Ishikawa (cell line): ENCODE data around the gene TBCE.

Experiments
- CEBPB ChIP-seq: IDR thresholded peaks from 2 replicates; pipeline ENCODE4 v1.6.1; 2012
- CREB1 ChIP-seq: IDR thresholded peaks from 2 replicates; pipeline ENCODE4 v1.6.1; 2012; ENCODE audit warnings: low read depth
- EGR1 ChIP-seq: IDR thresholded peaks from 2 replicates; pipeline ENCODE4 v1.6.1; 2012
- EP300 ChIP-seq: IDR thresholded peaks from 2 replicates; pipeline ENCODE4 v1.6.1; 2012; ENCODE audit warnings: borderline replicate concordance
- FOXM1 ChIP-seq: IDR thresholded peaks from 2 replicates; pipeline ENCODE4 v1.6.1; 2012; ENCODE audit warnings: low read depth, borderline replicate concordance
- NFIC ChIP-seq: IDR thresholded peaks from 2 replicates; pipeline ENCODE4 v1.6.1; 2012
- RAD21 ChIP-seq: IDR thresholded peaks from 2 replicates; pipeline ENCODE4 v1.6.1; 2012; ENCODE audit warnings: low read depth
- TAF1 ChIP-seq: IDR thresholded peaks from 2 replicates; pipeline ENCODE4 v1.6.1; 2012; ENCODE audit warnings: low read depth, mild to moderate bottlenecking
- TCF12 ChIP-seq: IDR thresholded peaks from 2 replicates; pipeline ENCODE4 v1.6.1; 2012; ENCODE audit warnings: low read depth
- TEAD4 ChIP-seq: IDR thresholded peaks from 2 replicates; pipeline ENCODE4 v1.6.1; 2012
- USF1 ChIP-seq: IDR thresholded peaks from 2 replicates; pipeline ENCODE4 v1.6.1; 2012
- YY1 ChIP-seq: IDR thresholded peaks from 2 replicates; pipeline ENCODE4 v1.6.1; 2012; ENCODE audit warnings: low read depth
- ZBTB7A ChIP-seq: IDR thresholded peaks from 2 replicates; pipeline ENCODE4 v1.6.1; 2012; ENCODE audit warnings: low read depth
- TF ChIP-seq, protein P1 (sequence below): IDR thresholded peaks from 2 replicates; pipeline ENCODE4 v1.6.1; 2012; ENCODE audit warnings: low read depth, mild to moderate bottlenecking
- TF ChIP-seq, protein P2 (sequence below): IDR thresholded peaks from 2 replicates; pipeline ENCODE4 v1.6.1; 2012

The TBCE gene

GRCh38 chr1:235441159-235441685 lies 74.0 kb downstream of the TBCE start:
- no peak for TF ChIP-seq TEAD4

DNA sequence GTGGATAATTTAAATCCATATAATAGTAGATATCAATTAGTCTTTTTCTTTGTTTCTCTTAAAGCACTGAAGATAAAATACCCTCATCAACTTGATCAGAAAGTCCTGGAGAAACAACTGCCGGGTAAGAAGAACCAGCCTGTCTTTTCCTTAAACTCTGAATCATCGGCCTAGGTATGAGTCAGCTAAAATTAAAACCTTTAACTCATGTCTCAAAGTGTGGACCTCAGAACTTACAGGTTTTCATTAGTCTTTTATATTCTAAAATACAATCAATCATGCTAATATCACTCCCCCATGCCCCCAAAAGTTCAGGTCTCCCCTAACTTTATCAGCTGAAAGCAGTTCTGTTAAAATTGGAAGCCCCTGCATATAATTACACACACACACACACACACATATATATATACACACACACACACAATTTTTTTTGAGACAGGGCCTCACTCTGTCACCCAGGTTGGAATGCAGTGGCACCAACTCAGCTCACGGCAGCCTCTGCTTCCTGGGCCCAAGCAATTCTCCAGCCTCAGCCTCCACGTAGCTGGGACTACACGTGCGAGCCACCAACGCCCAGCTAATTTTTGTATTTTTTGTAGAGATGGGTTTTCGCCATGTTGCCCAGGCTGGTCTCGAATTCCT lies 75.7 kb downstream of the TBCE start:
- no peak for TF ChIP-seq EGR1
- TF ChIP-seq CEBPB, result no peak
- TF ChIP-seq ZBTB7A, result no peak
- no peak for TF ChIP-seq CREB1
- TF ChIP-seq TCF12, result no peak
- TF ChIP-seq FOXM1, result no peak

DNA sequence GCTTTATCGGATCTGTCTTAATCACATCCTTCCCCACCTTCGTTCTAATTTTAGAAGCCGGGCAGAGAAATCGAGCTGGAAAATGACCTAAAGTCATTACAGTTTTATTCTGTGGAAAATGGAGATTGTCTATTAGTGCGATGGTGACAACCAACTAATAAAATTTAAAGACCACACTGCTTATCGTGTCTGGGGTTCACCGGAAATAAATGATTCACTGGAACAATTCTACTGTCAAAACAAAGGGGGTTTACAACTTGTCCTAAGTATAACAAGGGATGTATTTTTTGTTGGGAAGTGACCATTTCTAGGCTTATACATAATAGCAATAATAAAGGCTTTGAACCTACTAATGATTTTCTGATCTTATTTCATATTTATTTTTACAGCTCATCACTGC lies 81.4 kb downstream of the TBCE start:
- no peak for TF ChIP-seq CREB1

DNA sequence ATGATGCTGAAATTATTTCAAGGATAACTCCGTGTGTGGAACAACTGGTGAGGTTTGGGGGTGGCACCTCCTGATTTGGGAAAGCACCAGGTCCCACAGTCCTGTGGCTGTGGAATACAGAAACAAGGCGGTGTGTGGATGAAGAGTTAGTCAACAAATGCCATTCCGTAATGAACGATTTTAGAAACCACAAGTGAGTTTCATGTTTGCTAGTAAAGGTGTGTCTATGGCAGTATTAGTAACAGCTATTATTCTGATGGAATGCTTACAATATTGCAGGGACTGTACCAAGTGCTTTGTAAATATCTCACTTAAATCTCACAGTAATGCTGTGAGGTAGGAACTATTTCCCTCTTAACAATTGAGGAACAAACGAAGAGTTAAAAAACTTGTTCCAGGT lies 83.2 kb downstream of the TBCE start:
- no peak for TF ChIP-seq CREB1
- TF ChIP-seq YY1, result no peak
- no peak for TF ChIP-seq TCF12
- no peak for TF ChIP-seq EGR1
- no peak for TF ChIP-seq TEAD4
- TF ChIP-seq FOXM1, result no peak
- no peak for TF ChIP-seq USF1
- TF ChIP-seq, protein P1, sequence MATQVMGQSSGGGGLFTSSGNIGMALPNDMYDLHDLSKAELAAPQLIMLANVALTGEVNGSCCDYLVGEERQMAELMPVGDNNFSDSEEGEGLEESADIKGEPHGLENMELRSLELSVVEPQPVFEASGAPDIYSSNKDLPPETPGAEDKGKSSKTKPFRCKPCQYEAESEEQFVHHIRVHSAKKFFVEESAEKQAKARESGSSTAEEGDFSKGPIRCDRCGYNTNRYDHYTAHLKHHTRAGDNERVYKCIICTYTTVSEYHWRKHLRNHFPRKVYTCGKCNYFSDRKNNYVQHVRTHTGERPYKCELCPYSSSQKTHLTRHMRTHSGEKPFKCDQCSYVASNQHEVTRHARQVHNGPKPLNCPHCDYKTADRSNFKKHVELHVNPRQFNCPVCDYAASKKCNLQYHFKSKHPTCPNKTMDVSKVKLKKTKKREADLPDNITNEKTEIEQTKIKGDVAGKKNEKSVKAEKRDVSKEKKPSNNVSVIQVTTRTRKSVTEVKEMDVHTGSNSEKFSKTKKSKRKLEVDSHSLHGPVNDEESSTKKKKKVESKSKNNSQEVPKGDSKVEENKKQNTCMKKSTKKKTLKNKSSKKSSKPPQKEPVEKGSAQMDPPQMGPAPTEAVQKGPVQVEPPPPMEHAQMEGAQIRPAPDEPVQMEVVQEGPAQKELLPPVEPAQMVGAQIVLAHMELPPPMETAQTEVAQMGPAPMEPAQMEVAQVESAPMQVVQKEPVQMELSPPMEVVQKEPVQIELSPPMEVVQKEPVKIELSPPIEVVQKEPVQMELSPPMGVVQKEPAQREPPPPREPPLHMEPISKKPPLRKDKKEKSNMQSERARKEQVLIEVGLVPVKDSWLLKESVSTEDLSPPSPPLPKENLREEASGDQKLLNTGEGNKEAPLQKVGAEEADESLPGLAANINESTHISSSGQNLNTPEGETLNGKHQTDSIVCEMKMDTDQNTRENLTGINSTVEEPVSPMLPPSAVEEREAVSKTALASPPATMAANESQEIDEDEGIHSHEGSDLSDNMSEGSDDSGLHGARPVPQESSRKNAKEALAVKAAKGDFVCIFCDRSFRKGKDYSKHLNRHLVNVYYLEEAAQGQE, result no peak

GRCh38 chr1:235450886-235451483 lies 83.8 kb downstream of the TBCE start:
- TF ChIP-seq EGR1, result no peak
- TF ChIP-seq, protein P1, result no peak
- TF ChIP-seq USF1, result no peak
- no peak for TF ChIP-seq ZBTB7A
- TF ChIP-seq YY1, result no peak

DNA sequence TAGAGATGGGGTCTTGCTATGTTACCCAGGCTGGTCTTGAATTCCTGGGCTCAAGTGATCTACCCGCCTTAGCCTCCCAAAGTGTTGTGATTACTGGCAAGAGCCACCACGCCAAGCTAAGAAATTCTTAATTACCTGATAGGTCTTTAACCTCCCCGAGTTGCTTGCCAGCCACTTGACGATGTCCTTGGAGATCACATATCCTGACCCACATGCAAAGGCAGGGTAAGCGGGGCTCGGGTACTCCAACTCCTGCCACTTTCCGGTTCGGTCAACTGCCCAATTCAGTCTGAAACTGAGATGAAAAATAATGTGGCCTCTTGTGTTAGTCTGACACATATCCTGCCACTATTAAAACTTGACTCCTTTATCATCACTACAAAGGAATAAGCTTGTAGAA lies 86.8 kb downstream of the TBCE start:
- TF ChIP-seq TEAD4 (no peak), TCF12 (no peak), YY1 (no peak), EGR1 (no peak), TAF1 (no peak), CEBPB (no peak), USF1 (no peak), CREB1 (no peak), ZBTB7A (no peak), RAD21 (no peak), FOXM1 (no peak), EP300 (no peak), NFIC (no peak)
- TF ChIP-seq, protein P1, result no peak
- TF ChIP-seq, protein P2, sequence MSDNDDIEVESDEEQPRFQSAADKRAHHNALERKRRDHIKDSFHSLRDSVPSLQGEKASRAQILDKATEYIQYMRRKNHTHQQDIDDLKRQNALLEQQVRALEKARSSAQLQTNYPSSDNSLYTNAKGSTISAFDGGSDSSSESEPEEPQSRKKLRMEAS, result no peak
